Measurements from ENCODE around the gene GALNT11.

Gene GALNT11

DNA sequence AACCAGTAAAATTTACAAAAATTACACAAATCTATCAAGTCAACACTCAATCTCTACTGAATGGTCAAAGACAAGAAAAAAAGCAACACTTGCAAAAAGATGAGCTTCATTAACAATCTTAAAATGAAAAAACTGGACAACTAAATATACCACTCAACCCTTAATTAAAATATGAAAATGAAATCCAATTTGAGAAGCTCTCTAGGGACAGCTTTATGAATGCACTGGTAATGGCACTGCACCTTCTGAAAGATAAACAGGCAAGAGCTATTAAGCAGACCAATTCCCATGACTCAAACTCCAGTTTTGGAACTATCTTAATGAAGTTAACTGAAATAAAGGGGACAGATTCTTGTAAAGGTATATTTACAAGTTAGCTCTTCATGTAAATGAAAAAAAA, 135.7 kb downstream of the GALNT11 start:
- DNase-seq = no peak

DNA sequence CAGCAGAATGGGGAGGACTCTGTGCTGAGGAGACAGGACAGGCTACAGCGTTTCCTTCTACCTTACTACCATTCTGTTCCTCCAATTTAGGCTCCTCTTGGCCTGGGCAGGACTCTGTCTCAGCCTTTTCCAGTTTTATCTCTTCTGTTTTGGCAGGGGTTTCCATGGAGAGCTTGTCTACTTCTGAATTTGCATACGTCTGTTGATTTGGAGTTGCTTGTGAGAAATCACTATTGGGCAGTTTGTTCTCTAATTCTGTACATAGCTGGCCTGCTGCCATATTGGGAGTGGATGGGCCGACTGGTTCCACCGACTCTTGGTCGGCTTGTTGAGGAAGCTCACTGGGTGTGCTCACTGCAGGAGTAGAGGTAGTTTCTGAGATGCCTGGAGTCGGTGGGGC, 136.8 kb downstream of the GALNT11 start:
- DNase-seq = no peak
